Keratinocyte (primary cell): Measurements from ENCODE around the gene CFAP100. TPM values are rescaled to one million over a fixed set of nuclear protein-coding genes. Genes with fewer than 3 reads are reported as not detected.

Experiments
- DNase-seq: peaks from one replicate; pipeline ENCODE4 v3.0.0-alpha.2; 2011; ENCODE audit warnings: low read depth, missing footprints, low spot score
- FAIRE-seq: peaks from 2 replicates; lab custom pipeline; 2011; peaks lifted over from hg19 to GRCh38; lab: Jason Lieb, UNC
- H2AFZ ChIP-seq: 2 replicates; pipeline ENCODE4 v1.6.0; 2012; ENCODE audit warnings: low read length, control low read depth, inconsistent platforms; ENCODE audit not compliant: control insufficient read depth
- H3K27ac ChIP-seq: 2 replicates; pipeline ENCODE4 v1.5.1; 2011; ENCODE audit warnings: low read length; ENCODE audit not compliant: control insufficient read depth, insufficient read depth
- H3K27me3 ChIP-seq: 3 replicates; pipeline ENCODE4 v1.6.0; 2011; ENCODE audit warnings: low read length; ENCODE audit not compliant: control insufficient read depth, insufficient read depth; ENCODE audit errors: extremely low read depth
- H3K36me3 ChIP-seq, 2 experiments: 2 replicates in 1 of 2; 3 replicates in 1 of 2; pipeline ENCODE4 v1.5.1; 2011; ENCODE audit warnings: low read length in 2 of 2, mild to moderate bottlenecking in 1 of 2; ENCODE audit not compliant: control insufficient read depth in 2 of 2, insufficient read depth in 2 of 2; ENCODE audit errors: extremely low read depth in 1 of 2
- H3K4me1 ChIP-seq: 3 replicates; pipeline ENCODE4 v1.5.1; 2011; ENCODE audit warnings: low read length; ENCODE audit not compliant: control insufficient read depth, insufficient read depth; ENCODE audit errors: extremely low read depth
- H3K4me2 ChIP-seq: 3 replicates; pipeline ENCODE4 v1.6.0; 2011; ENCODE audit warnings: low read depth, low read length; ENCODE audit not compliant: control insufficient read depth, insufficient read depth; ENCODE audit errors: extremely low read depth
- H3K4me3 ChIP-seq, 3 experiments: fragments of 200-600 bp in 1 of 3; sonication (generic) in 1 of 3; 2 replicates in 2 of 3; 3 replicates in 1 of 3; pipeline ENCODE4 v1.5.1; 2011 to 2016; ENCODE audit warnings: low read length in 3 of 3, mild to moderate bottlenecking in 3 of 3, control low read depth in 2 of 3, inconsistent platforms in 1 of 3, low read depth in 1 of 3, mixed read lengths in 1 of 3, mixed run types in 1 of 3, moderate library complexity in 1 of 3; ENCODE audit not compliant: control insufficient read depth in 2 of 3, insufficient read depth in 2 of 3; ENCODE audit errors: extremely low read depth in 1 of 3
- H3K79me2 ChIP-seq: 2 replicates; pipeline ENCODE4 v1.6.0; 2012; ENCODE audit warnings: low read length; ENCODE audit not compliant: control insufficient read depth, insufficient read depth
- H3K9ac ChIP-seq: 3 replicates; pipeline ENCODE4 v1.6.0; 2011; ENCODE audit warnings: low read length; ENCODE audit not compliant: control insufficient read depth, insufficient read depth; ENCODE audit errors: extremely low read depth
- H3K9me1 ChIP-seq: 3 replicates; pipeline ENCODE4 v1.6.0; 2011; ENCODE audit warnings: low read length; ENCODE audit not compliant: control insufficient read depth, insufficient read depth; ENCODE audit errors: extremely low read depth
- H3K9me3 ChIP-seq: 2 replicates; pipeline ENCODE4 v1.5.1; 2012; ENCODE audit warnings: low read depth, low read length; ENCODE audit not compliant: control insufficient read depth
- H4K20me1 ChIP-seq: 3 replicates; pipeline ENCODE4 v1.6.0; 2011; ENCODE audit warnings: low read length; ENCODE audit not compliant: control insufficient read depth, insufficient read depth; ENCODE audit errors: extremely low read depth
- EZH2 ChIP-seq: IDR thresholded peaks from one replicate; pipeline ENCODE4 v1.6.1; 2012; ENCODE audit warnings: inconsistent platforms, mild to moderate bottlenecking, low read length, moderate library complexity
- dilution Hi-C: fragments of 300-500 bp; cut with MboI; formaldehyde crosslinking; loops from one replicate; pipeline ENCODE4 v1.7.0; 2020; ENCODE audit warnings: low sequenced_read_pairs; ENCODE audit not compliant: extremely low pct_ligation_motif_present
- polyA plus RNA-seq, 5 experiments: library from polyadenylated mRNA; depleted of rRNA in 3 of 5; stranded (reverse) in 3 of 5; stranded (forward) in 1 of 5; unstranded in 1 of 5; fragments of >200 nt; gene quantifications; 1 replicate in 1 of 5; 2 replicates in 3 of 5; 3 replicates in 1 of 5; pipeline versions ENCODE4 v1.2.1 to v1.2.3, GENCODE V29; 2011 to 2012; ENCODE audit warnings: missing spikeins in 2 of 5, low read depth in 1 of 5, low replicate concordance in 1 of 5
- TF ChIP-seq, protein P1 (sequence below), 3 experiments: IDR thresholded peaks in 1 of 3; conservative IDR thresholded peaks in 1 of 3; optimal IDR thresholded peaks in 1 of 3; 2 replicates in 2 of 3; 3 replicates in 1 of 3; pipeline versions ENCODE3 to v1.5.1; 2011; ENCODE audit warnings: low read length in 3 of 3, mild to moderate bottlenecking in 3 of 3, moderate library complexity in 2 of 3, control low read depth in 1 of 3, inconsistent platforms in 1 of 3; ENCODE audit not compliant: insufficient read depth in 2 of 3; ENCODE audit errors: extremely low read depth in 1 of 3

The CFAP100 gene
- polyA plus RNA-seq, 1 donor (not counting 4 experiments of a cell fraction or from before 2014, with no cell fraction given), result not detected

DNA sequence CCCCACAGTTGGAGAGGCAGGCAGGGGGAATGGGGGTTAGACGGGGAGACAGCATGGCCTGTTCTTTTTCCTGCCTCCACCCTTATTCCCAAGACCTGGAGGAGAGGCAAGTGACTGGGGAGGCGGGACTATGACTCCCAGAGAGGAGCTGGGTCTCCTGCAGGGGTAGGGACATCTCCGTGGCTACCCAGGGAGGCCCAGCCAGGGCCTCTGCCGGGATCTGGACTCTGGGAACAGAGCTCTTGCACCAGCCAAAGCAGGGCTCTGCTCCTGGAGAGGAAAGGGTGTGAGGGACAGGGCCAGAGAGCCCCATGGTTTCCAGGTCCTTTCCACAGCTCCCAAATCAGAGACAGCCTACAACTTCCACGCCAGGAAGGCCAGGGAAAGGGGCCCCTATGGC, 22.8 kb downstream of the CFAP100 start:
- H3K4me2 ChIP-seq, result no peak overlapping the region
- no peak overlapping the region for H3K4me3 ChIP-seq
- DNase-seq (no peak), FAIRE-seq (no peak)
- H3K9me3 ChIP-seq, result no peaks in the 10 kb centered on the region
- no peak overlapping the region for H2AFZ ChIP-seq
- no peaks in the 10 kb centered on the region for H4K20me1 ChIP-seq
- no peaks in the 10 kb centered on the region for H3K79me2 ChIP-seq
- dilution Hi-C loops, result no loop called here
- H3K9me1 ChIP-seq, result no peaks in the 10 kb centered on the region
- H3K27ac ChIP-seq, result no peak overlapping the region
- peaks cover 34% of the 10 kb centered on the region for H3K27me3 ChIP-seq
- no peak overlapping the region for H3K9ac ChIP-seq
- no peaks in the 10 kb centered on the region for H3K4me1 ChIP-seq
- TF ChIP-seq EZH2, result no peak
- TF ChIP-seq, protein P1, sequence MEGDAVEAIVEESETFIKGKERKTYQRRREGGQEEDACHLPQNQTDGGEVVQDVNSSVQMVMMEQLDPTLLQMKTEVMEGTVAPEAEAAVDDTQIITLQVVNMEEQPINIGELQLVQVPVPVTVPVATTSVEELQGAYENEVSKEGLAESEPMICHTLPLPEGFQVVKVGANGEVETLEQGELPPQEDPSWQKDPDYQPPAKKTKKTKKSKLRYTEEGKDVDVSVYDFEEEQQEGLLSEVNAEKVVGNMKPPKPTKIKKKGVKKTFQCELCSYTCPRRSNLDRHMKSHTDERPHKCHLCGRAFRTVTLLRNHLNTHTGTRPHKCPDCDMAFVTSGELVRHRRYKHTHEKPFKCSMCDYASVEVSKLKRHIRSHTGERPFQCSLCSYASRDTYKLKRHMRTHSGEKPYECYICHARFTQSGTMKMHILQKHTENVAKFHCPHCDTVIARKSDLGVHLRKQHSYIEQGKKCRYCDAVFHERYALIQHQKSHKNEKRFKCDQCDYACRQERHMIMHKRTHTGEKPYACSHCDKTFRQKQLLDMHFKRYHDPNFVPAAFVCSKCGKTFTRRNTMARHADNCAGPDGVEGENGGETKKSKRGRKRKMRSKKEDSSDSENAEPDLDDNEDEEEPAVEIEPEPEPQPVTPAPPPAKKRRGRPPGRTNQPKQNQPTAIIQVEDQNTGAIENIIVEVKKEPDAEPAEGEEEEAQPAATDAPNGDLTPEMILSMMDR (optimal IDR thresholded peaks at IDR 0.05 in 1 of 3, IDR thresholded peaks at IDR 0.05 in 1 of 3, conservative IDR thresholded peaks at IDR 0.05 in 1 of 3; ENCODE audit: extremely low read depth in 1 of 3, insufficient read depth in 2 of 3, low read length in 3 of 3), result no peak
- no peaks in the 10 kb centered on the region for H3K36me3 ChIP-seq

DNA sequence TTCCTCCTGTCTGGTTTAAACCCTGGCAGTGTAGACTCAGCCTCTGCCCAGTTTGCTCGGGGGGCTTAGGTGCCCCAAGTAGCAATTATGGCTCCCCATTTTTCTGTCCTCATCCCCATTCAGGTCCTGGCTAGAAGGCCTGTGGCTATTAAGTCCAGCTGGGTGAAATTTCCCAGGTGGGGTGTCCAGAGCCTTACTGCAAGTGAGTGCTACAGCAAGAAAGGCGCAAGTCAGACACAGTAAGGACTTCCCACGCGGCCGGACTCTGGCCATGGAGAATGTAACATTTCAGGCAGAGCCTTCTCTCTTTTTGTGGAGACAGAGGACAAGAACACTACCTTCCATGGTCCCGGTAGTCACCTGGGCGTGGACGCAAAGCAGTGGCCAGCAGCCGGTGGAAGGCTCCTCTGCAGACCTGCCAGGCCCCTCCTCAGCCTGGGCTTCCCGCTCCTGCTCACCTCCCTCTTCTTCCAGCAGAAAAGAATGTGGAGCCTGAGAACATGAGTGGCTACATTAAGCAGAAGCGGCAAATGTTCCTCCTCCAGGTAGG, 23.3 kb downstream of the CFAP100 start:
- no peak overlapping the region for H2AFZ ChIP-seq
- H3K27ac ChIP-seq, result no peak overlapping the region
- no peaks in the 10 kb centered on the region for H3K9me1 ChIP-seq
- DNase-seq, result no peak
- H3K4me3 ChIP-seq, result no peak overlapping the region
- H3K36me3 ChIP-seq, result no peaks in the 10 kb centered on the region
- TF ChIP-seq EZH2, result no peak
- TF ChIP-seq, protein P1 (optimal IDR thresholded peaks at IDR 0.05 in 1 of 3, IDR thresholded peaks at IDR 0.05 in 1 of 3, conservative IDR thresholded peaks at IDR 0.05 in 1 of 3; ENCODE audit: extremely low read depth in 1 of 3, insufficient read depth in 2 of 3, low read length in 3 of 3), result no peak
- H3K4me2 ChIP-seq, result no peak overlapping the region
- no peaks in the 10 kb centered on the region for H4K20me1 ChIP-seq
- dilution Hi-C loops, result no loop called here
- peaks cover 30% of the 10 kb centered on the region for H3K27me3 ChIP-seq
- H3K79me2 ChIP-seq, result no peaks in the 10 kb centered on the region
- H3K9ac ChIP-seq, result no peak overlapping the region
- no peak for FAIRE-seq
- H3K4me1 ChIP-seq, result no peaks in the 10 kb centered on the region
- no peaks in the 10 kb centered on the region for H3K9me3 ChIP-seq
